GM19351 (cell line): Measurements from ENCODE around the gene ATCAY.
"Not testable (repeated sequence)": the region's sequence is repeated elsewhere in the genome, so short reads cannot be mapped to it uniquely, and the experiment has no call there.

ENCODE experiments used
- ATAC-seq: cut with Tn5 transposase; IDR thresholded peaks from one replicate; pipeline ENCODE4 v1.9.1; 2021; ENCODE audit warnings: mild to moderate bottlenecking, moderate library complexity; ENCODE audit not compliant: unreplicated experiment

Gene ATCAY

DNA sequence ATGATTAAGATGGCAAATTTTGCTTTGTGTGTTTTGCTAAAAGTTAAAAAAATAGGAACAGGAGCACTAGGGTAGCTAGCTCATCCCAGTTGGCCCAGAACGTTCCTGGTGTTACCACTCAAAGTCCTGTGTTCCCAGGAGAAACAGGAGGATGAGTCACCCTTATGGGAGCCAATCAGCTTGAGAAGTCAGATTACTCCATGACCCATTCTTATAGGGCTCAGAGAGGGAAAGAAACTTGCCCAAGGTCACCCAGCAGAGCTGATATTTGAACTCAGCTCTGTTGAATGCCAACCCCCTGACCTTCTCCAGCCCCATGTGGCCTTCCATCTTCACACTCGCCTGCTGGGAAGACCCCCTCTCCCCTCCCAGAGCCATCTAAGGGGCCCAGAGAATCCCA is 65.4 kb downstream of the ATCAY start:
- no peak for ATAC-seq

- ATAC-seq = not testable (repeated sequence)
These were observed 66.9 kb downstream of the ATCAY start for GRCh38 chr19:3947316-3947933.

DNA sequence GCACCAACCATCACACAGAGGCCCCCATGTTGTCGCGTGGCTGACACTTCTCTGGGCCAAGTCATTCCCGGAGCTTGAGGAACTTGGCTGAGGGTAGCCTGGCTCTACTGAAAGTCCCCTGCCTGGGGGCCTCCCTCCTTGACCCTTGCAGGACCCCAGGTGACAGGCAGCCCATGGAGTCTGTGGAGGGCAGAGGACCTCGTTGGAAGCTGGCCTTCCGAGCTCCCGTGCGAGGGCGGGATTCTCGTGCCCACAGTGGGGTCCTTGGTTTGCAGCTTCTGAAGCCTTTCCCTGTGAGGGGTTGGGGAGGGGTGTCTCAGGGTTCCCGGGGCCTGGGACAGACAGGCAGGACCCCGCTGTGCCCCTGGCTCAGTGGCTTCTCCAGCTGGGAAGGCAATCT is 68.8 kb downstream of the ATCAY start:
- no peak for ATAC-seq

GRCh38 chr19:3949997-3950859 is 69.7 kb downstream of the ATCAY start:
- ATAC-seq = no peak

- no peak for ATAC-seq
These were observed 70.7 kb downstream of the ATCAY start for GRCh38 chr19:3950871-3951861.

GRCh38 chr19:3952755-3953276 is 72.3 kb downstream of the ATCAY start:
- ATAC-seq = not testable (repeated sequence)

DNA sequence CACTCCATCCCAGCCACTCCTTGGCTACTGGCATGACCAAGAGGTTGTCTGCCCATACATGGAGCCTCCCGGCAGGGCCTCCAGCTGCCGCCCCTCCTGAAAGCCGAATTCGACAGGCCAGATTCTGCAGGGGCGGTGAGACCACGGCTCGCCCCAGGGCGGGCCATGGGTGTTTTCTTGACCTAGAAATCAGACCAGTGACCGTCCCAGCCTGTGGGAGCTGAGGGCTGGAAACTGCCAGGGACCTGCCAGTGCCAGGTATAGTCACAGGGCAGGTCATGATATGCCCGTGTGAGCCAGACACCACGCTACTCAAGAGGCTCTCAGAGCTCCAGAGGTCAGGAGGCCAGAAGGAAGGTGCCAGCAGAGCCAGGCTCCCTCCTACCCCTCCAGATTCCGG is 73.6 kb downstream of the ATCAY start:
- no peak for ATAC-seq

- ATAC-seq = not testable (repeated sequence)
These were observed 74.8 kb downstream of the ATCAY start for GRCh38 chr19:3955276-3955675.

DNA sequence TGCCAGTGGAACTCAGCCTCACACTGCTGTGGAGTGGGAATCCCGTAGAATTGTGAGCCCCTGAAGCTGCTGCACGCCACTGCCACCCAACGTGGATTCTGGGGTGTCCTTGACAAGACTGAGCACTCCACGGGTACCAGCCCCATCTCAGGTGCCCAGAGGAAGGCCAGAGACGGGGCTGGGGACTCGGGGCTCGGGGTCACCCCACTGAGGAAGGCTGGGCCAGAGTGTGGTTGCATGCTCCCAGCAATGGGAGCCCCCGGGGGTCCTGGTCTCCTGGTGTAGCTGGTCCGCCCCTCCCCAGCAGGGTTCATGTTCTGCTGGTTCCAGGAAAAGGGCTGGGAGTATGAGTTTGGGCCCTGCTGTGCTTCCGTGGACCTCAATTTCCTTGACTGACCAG is 75.2 kb downstream of the ATCAY start:
- ATAC-seq = no peak

DNA sequence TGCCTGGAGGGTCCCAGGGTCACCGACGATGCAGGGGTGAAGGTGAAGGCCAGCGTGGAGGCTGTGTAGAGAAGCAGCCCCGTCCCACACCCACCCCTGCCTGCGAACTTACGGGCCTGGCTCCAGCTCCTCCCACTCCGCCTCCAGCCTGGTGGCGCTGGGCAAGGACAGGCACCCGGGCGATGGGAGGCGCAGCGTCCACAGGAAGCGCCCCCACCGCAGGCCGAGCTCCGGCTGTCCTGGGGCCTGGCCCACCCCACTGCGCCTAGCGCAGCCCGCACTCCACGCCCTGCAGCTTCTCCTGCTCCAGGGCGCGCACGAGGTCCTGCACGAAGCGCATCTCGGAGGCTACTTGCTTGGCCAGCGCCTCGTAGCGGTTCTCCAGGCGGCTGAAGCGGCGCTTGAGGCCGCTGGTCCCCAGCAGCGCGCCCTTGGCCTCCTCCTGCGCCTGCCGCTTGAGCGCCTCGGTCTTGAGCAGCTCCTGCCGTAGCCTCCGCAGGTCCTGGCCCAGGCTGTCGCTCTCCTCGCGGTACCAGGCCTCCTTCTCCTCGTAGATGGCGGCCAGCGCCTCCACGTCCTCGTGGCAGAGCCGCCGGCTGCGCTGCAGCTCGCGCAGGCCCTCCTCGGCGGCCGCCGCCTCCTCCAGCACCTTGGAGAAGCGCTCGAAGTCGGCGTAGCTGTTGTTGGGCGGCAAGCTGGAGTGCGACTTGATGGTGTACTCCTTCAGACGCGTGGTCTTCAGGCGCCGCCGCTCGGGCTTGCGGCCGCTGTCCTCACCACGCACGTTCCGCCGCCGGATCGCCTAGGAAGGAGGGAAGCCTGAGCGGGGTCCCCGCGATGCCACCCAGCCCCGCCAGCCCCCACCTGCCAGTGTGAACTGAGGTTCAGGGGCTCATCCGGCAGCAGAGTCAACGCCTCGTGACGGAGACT is 78.6 kb downstream of the ATCAY start:
- no peak for ATAC-seq

DNA sequence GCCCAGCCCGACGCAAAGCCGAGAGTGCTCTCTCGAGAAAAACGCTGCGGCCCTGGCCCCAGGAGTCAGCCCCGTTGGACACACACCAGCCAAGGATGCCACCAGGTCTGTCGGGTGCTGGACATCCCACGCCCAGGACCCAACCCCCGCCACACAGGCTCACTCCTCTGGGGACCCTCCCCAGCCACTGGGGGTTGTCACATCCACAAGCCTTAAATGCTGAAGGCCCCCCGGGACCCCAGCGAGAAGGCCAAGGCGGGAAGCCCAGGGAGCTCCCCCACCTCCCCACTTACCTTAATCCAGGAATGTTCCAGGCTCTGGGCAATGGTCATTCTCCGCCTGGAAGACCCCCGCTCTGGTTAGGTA is 79.3 kb downstream of the ATCAY start:
- no peak for ATAC-seq

DNA sequence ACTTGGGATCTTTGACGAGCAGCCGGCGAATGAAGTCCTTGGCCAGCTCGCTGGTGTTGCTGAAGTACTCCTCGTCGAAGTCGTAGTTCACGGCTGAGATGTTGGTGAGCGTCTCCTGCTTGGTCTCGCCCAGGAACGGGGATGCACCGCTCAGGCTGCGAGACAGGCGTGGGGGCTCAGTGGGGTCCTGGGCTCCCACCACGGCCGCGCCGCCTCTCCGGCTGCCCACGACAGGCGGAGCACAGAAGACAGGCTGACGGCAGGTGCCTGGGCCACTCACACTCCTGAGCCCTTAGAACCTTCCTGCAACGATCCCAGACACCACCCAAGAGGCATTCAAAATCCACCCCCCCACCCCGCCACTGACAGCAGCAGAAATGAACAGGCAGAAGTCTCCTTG is 80.5 kb downstream of the ATCAY start:
- ATAC-seq = no peak

GRCh38 chr19:3963458-3964255 is 83.2 kb downstream of the ATCAY start:
- no peak for ATAC-seq

GRCh38 chr19:3964256-3965194 is 84.0 kb downstream of the ATCAY start:
- no peak for ATAC-seq

- ATAC-seq = no peak
These were observed 85.8 kb downstream of the ATCAY start for GRCh38 chr19:3966051-3967017.

- ATAC-seq = not testable (repeated sequence)
These were observed 87.5 kb downstream of the ATCAY start for GRCh38 chr19:3967983-3968382.
